GM23248 (cell line): ENCODE measurements around the gene ETF1. TPM values are rescaled to one million over a fixed set of nuclear protein-coding genes. Genes with fewer than 3 reads are reported as not detected.
A peak's percentile ranks its signal among the peaks of the same experiment; 100 is the strongest.

Experiments used
- DNase-seq: peaks from one replicate; pipeline ENCODE4 v3.0.0-alpha.2; 2015
- H2AFZ ChIP-seq: fragments of 200-600 bp; sonication (generic); 2 replicates; pipeline ENCODE4 v1.6.1; 2016; ENCODE audit warnings: antibody characterized with exemption
- H3F3A ChIP-seq: fragments of 200-600 bp; sonication (generic); 2 replicates; pipeline ENCODE4 v1.6.1; 2016; ENCODE audit warnings: mild to moderate bottlenecking, antibody characterized with exemption, mixed run types; ENCODE audit not compliant: insufficient read depth
- H3K27ac ChIP-seq: fragments of 200-600 bp; sonication (generic); 2 replicates; pipeline ENCODE4 v1.5.1; 2016; ENCODE audit warnings: mild to moderate bottlenecking
- H3K27me3 ChIP-seq: fragments of 200-600 bp; sonication (generic); replicated peaks from 2 replicates; pipeline ENCODE4 v1.6.1; 2016; ENCODE audit warnings: mild to moderate bottlenecking; ENCODE audit not compliant: insufficient read depth
- H3K36me3 ChIP-seq: fragments of 200-600 bp; sonication (generic); 2 replicates; pipeline ENCODE4 v1.6.1; 2016; ENCODE audit warnings: low read depth, mild to moderate bottlenecking
- H3K4me1 ChIP-seq: fragments of 200-600 bp; sonication (generic); 2 replicates; pipeline ENCODE4 v1.6.1; 2016; ENCODE audit warnings: mild to moderate bottlenecking; ENCODE audit not compliant: insufficient read depth
- H3K4me2 ChIP-seq: fragments of 200-600 bp; sonication (generic); one replicate; pipeline ENCODE4 v1.6.1; 2016; ENCODE audit warnings: mild to moderate bottlenecking; ENCODE audit not compliant: unreplicated experiment
- H3K4me3 ChIP-seq: fragments of 200-600 bp; sonication (generic); 2 replicates; pipeline ENCODE4 v1.5.1; 2016; ENCODE audit warnings: mild to moderate bottlenecking
- H3K79me2 ChIP-seq: fragments of 200-600 bp; sonication (generic); 2 replicates; pipeline ENCODE4 v1.6.1; 2016; ENCODE audit warnings: mild to moderate bottlenecking; ENCODE audit not compliant: insufficient read depth
- H3K9ac ChIP-seq: fragments of 200-600 bp; sonication (generic); 2 replicates; pipeline ENCODE4 v1.6.1; 2016; ENCODE audit warnings: mild to moderate bottlenecking
- H3K9me2 ChIP-seq: fragments of 200-600 bp; sonication (generic); 2 replicates; pipeline ENCODE4 v1.6.1; 2016; ENCODE audit warnings: mixed run types, mild to moderate bottlenecking, moderate library complexity; ENCODE audit not compliant: insufficient read depth
- H3K9me3 ChIP-seq: fragments of 200-600 bp; sonication (generic); one replicate; pipeline ENCODE4 v1.6.1; 2017; ENCODE audit warnings: low read depth
- H4K20me1 ChIP-seq: fragments of 200-600 bp; sonication (generic); 2 replicates; pipeline ENCODE4 v1.6.0; 2016; ENCODE audit not compliant: insufficient read depth
- EZH2 ChIP-seq: fragments of 200-600 bp; sonication (generic); IDR thresholded peaks from 2 replicates; pipeline ENCODE4 v1.6.1; 2018; ENCODE audit warnings: antibody characterized with exemption, mild to moderate bottlenecking; ENCODE audit not compliant: insufficient read depth, poor library complexity, severe bottlenecking
- EZH2phosphoT487 ChIP-seq: fragments of 200-600 bp; sonication (generic); IDR thresholded peaks from 2 replicates; pipeline ENCODE4 v1.6.1; 2018; ENCODE audit warnings: antibody characterized with exemption, moderate library complexity, mild to moderate bottlenecking, low read depth; ENCODE audit not compliant: insufficient read depth
- WGBS, 2 experiments: methylation state at CpG; one replicate each; pipeline ENCODE4 v1.1.6; 2015 to 2017; ENCODE audit warnings: low lambda C conversion rate in 2 of 2, low coverage in 1 of 2; ENCODE audit errors: missing lambda C conversion rate in 2 of 2; 5-methylcytosine and 5-hydroxymethylcytosine counted together
- in situ Hi-C: fragments of 300-500 bp; cut with MboI; formaldehyde crosslinking; loops from 2 replicates; pipeline ENCODE4 v1.15.0; 2020
- polyA plus RNA-seq: library from polyadenylated mRNA; unstranded; fragments of >200 nt; fragmentation: Nextera tagmentation; extraction: Ambion mirVana; gene quantifications from 2 replicates; pipeline ENCODE4 v1.2.1, GENCODE V29; 2016
- total RNA-seq: library from RNA; depleted of rRNA; stranded (reverse); fragments of >200 nt; shearing (Covaris generic); gene quantifications from 2 replicates; pipeline ENCODE4 v1.2.3, GENCODE V29; 2014

ETF1 gene
- total and polyA plus RNA-seq, 2 experiments from 2014 or later: 74.1 to 124 TPM

- Histone ChIP-seq H3K9me2 (no peaks in the 10 kb centered on the region), H3K9me3 (no peaks in the 10 kb centered on the region), H3K9ac (peak within 1 kb of the TSS; percentile 100), H3K4me3 (peak within 1 kb of the TSS; percentile 99), H4K20me1 (no peaks in the 10 kb centered on the region), H3F3A (peaks cover 8% of the 10 kb centered on the region), H2AFZ (peak within 1 kb of the TSS; percentile 95), H3K79me2 (peaks cover 48% of the 10 kb centered on the region), H3K4me1 (peaks cover 11% of the 10 kb centered on the region), H3K27ac (peak within 1 kb of the TSS; percentile 100), H3K27me3 (no peaks in the 10 kb centered on the region), H3K4me2 (peak within 1 kb of the TSS; percentile 96), H3K36me3 (peaks cover 29% of the 10 kb centered on the region)
- no peak for TF ChIP-seq EZH2
- in situ Hi-C loops: no loop called here
- peak; percentile 99 for DNase-seq
- 1 to 2% methylated on average over 70 to 73 of the region's 73 CpGs for WGBS, 2 experiments
Observed at GRCh38 chr5:138575194-138576015, 32.4 kb upstream of the ETF1 start, which contains the start of gene HSPA9. Gene HSPA9, minus strand, starts transcription at chr5:138575401. Its CDS starts 83 bp downstream, at chr5:138575318.

- no peaks in the 10 kb centered on the region for H3K9me3 ChIP-seq
- H3K9ac ChIP-seq: peak overlapping the region; percentile 100
- no peaks in the 10 kb centered on the region for H3K9me2 ChIP-seq
- 1% methylated on average over 18 of the region's 18 CpGs for WGBS, 2 experiments
- peaks cover 14% of the 10 kb centered on the region for H3F3A ChIP-seq
- peaks cover 54% of the 10 kb centered on the region for H3K79me2 ChIP-seq
- H3K36me3 ChIP-seq: peaks cover 36% of the 10 kb centered on the region
- peak overlapping the region; percentile 96 for H3K4me2 ChIP-seq
- no peak for TF ChIP-seq EZH2
- TF ChIP-seq EZH2phosphoT487: no peak
- H3K27ac ChIP-seq: peak overlapping the region; percentile 100
- peaks cover 17% of the 10 kb centered on the region for H3K4me1 ChIP-seq
- H2AFZ ChIP-seq: peak overlapping the region; percentile 69
- peak overlapping the region; percentile 99 for H3K4me3 ChIP-seq
- DNase-seq: peak; percentile 72
- in situ Hi-C loops: no loop called here
- H4K20me1 ChIP-seq: no peaks in the 10 kb centered on the region
- H3K27me3 ChIP-seq: no peaks in the 10 kb centered on the region
Observed at GRCh38 chr5:138574744-138575193, 31.7 kb upstream of the ETF1 start.

- peaks cover 17% of the 10 kb centered on the region for H3F3A ChIP-seq
- H4K20me1 ChIP-seq: no peaks in the 10 kb centered on the region
- peaks cover 18% of the 10 kb centered on the region for H3K4me1 ChIP-seq
- peak overlapping the region; percentile 100 for H3K27ac ChIP-seq
- peak overlapping the region; percentile 99 for H3K4me3 ChIP-seq
- TF ChIP-seq EZH2phosphoT487 (no peak), EZH2 (no peak)
- H2AFZ ChIP-seq: no peak overlapping the region
- H3K9me2 ChIP-seq: no peaks in the 10 kb centered on the region
- in situ Hi-C loops: no loop called here
- H3K27me3 ChIP-seq: no peaks in the 10 kb centered on the region
- H3K79me2 ChIP-seq: peaks cover 61% of the 10 kb centered on the region
- WGBS, 2 experiments: 48% methylated on average over 9 of the region's 9 CpGs
- H3K9me3 ChIP-seq: no peaks in the 10 kb centered on the region
- H3K36me3 ChIP-seq: peaks cover 40% of the 10 kb centered on the region
- peak overlapping the region; percentile 100 for H3K9ac ChIP-seq
- DNase-seq: peak; percentile 74
- peak overlapping the region; percentile 96 for H3K4me2 ChIP-seq
Observed at GRCh38 chr5:138573949-138574670, 31.1 kb upstream of the ETF1 start.

GRCh38 chr5:138573223-138573622 lies 30.2 kb upstream of the ETF1 start:
- Histone ChIP-seq H3K36me3 (peaks cover 49% of the 10 kb centered on the region), H3K4me1 (peaks cover 18% of the 10 kb centered on the region), H3F3A (peaks cover 23% of the 10 kb centered on the region), H3K4me2 (peak overlapping the region; percentile 96), H2AFZ (no peak overlapping the region), H3K9me3 (no peaks in the 10 kb centered on the region), H3K27me3 (no peaks in the 10 kb centered on the region), H3K4me3 (no peak overlapping the region), H3K79me2 (peaks cover 70% of the 10 kb centered on the region), H3K9me2 (no peaks in the 10 kb centered on the region), H4K20me1 (no peaks in the 10 kb centered on the region), H3K27ac (peak overlapping the region; percentile 100; the same call in 1 of the 2 replicates), H3K9ac (peak overlapping the region; percentile 100; the same call in 1 of the 2 replicates)
- 84 to 85% methylated on average over 8 of the region's 8 CpGs for WGBS, 2 experiments
- TF ChIP-seq EZH2 (no peak), EZH2phosphoT487 (no peak)
- DNase-seq: no peak
- in situ Hi-C loops: no loop called here
